Measurements from ENCODE around the gene UPK3B.
"Not testable (repeated sequence)": the region's sequence is repeated elsewhere in the genome, so short reads cannot be mapped to it uniquely, and the experiment has no call there.

UPK3B gene

GRCh38 chr7:76509931-76510877 is at the start of gene UPK3B:
Gene UPK3B, plus strand, starts transcription at chr7:76510552. Its CDS starts 101 bp downstream, at chr7:76510653.
- no peak for DNase-seq

GRCh38 chr7:76460767-76461166 is 49.6 kb upstream of the UPK3B start:
- DNase-seq = not testable (repeated sequence)

GRCh38 chr7:76461464-76462101 is 48.8 kb upstream of the UPK3B start, which contains the start of gene DTX2:
Gene DTX2, plus strand, starts transcription at chr7:76461709. Its CDS starts 18,801 bp downstream, at chr7:76480510.
- DNase-seq = not testable (repeated sequence)

GRCh38 chr7:76462271-76462882 is 48.0 kb upstream of the UPK3B start:
- not testable (repeated sequence) for DNase-seq

- DNase-seq = not testable (repeated sequence)
Observed at GRCh38 chr7:76464959-76465358, 45.4 kb upstream of the UPK3B start.

GRCh38 chr7:76465950-76466349 is 44.4 kb upstream of the UPK3B start:
- DNase-seq = not testable (repeated sequence)

GRCh38 chr7:76467743-76468404 is 42.5 kb upstream of the UPK3B start:
- not testable (repeated sequence) for DNase-seq

GRCh38 chr7:76471556-76472221 is 38.7 kb upstream of the UPK3B start:
- not testable (repeated sequence) for DNase-seq

GRCh38 chr7:76473097-76473496 is 37.3 kb upstream of the UPK3B start:
- not testable (repeated sequence) for DNase-seq

GRCh38 chr7:76476280-76476679 is 34.1 kb upstream of the UPK3B start:
- not testable (repeated sequence) for DNase-seq

GRCh38 chr7:76476742-76477474 is 33.4 kb upstream of the UPK3B start:
- not testable (repeated sequence) for DNase-seq

GRCh38 chr7:76479628-76480027 is 30.7 kb upstream of the UPK3B start:
- not testable (repeated sequence) for DNase-seq

- DNase-seq = not testable (repeated sequence)
Observed at GRCh38 chr7:76480403-76481253, 29.7 kb upstream of the UPK3B start.

GRCh38 chr7:76482660-76483059 is 27.7 kb upstream of the UPK3B start:
- DNase-seq = not testable (repeated sequence)

- DNase-seq = not testable (repeated sequence)
Observed at GRCh38 chr7:76483081-76483480, 27.3 kb upstream of the UPK3B start.

- not testable (repeated sequence) for DNase-seq
Observed at GRCh38 chr7:76484456-76484855, 25.9 kb upstream of the UPK3B start.

- not testable (repeated sequence) for DNase-seq
Observed at GRCh38 chr7:76485822-76486610, 24.3 kb upstream of the UPK3B start.

- not testable (repeated sequence) for DNase-seq
Observed at GRCh38 chr7:76486618-76487017, 23.7 kb upstream of the UPK3B start.

- DNase-seq = not testable (repeated sequence)
Observed at GRCh38 chr7:76487969-76488368, 22.4 kb upstream of the UPK3B start.
